GM18508 (cell line): Measurements from ENCODE around the gene SELENOW.
"Not testable (repeated sequence)": the region's sequence is repeated elsewhere in the genome, so short reads cannot be mapped to it uniquely, and the experiment has no call there.

Experiments
- ATAC-seq: cut with Tn5 transposase; IDR thresholded peaks from one replicate; pipeline ENCODE4 v1.9.1; 2021; ENCODE audit warnings: moderate number of reproducible peaks; ENCODE audit not compliant: insufficient read depth, unreplicated experiment

SELENOW gene

DNA sequence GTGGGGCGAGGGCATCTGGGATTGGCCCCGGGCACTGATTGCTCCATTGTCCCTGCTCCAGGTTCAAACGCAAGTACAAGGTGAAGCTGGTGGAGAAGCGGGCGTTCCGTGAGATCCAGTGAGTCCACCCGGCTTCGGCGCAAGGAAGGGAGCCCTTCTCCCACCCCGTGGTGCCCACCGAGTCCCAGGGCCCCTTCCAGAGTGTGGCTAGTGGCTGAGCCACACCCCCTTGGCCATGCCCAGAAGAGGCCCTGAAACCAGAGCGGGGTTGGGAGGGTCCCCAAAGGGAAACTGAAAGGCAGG is 21.9 kb upstream of the SELENOW start:
- ATAC-seq = no peak

DNA sequence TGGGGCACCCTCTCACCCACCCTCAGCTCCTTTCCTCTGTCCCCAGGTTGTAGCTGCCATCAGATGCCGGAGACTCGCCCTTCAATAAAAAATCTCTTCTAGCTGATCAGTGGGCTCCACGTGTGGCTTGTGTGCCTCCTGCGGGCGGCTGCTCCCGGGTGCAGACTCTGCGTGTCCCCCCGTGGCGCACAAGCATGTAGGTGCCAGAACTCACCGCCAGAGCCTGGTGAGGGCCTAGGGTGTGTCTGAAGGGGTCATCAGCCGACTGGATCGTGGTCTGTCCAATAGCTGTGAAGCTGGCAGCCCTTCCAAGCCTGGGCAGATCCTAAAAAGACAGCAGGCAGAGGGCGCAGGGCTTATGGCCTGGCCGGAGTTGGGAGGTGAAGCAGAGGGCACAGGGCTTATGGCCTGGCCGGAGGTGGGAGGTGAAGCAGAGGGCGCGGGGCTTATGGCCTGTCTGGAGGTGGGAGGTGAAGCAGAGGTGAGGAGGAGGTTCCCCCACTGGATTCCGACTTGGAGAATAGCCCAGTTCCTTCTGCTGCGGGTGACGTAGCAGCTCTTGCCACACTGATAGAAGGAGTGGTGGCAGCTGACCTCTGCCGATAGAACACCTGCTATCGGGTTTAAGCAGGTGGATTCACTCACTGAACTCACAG is 21.4 kb upstream of the SELENOW start:
- no peak for ATAC-seq

DNA sequence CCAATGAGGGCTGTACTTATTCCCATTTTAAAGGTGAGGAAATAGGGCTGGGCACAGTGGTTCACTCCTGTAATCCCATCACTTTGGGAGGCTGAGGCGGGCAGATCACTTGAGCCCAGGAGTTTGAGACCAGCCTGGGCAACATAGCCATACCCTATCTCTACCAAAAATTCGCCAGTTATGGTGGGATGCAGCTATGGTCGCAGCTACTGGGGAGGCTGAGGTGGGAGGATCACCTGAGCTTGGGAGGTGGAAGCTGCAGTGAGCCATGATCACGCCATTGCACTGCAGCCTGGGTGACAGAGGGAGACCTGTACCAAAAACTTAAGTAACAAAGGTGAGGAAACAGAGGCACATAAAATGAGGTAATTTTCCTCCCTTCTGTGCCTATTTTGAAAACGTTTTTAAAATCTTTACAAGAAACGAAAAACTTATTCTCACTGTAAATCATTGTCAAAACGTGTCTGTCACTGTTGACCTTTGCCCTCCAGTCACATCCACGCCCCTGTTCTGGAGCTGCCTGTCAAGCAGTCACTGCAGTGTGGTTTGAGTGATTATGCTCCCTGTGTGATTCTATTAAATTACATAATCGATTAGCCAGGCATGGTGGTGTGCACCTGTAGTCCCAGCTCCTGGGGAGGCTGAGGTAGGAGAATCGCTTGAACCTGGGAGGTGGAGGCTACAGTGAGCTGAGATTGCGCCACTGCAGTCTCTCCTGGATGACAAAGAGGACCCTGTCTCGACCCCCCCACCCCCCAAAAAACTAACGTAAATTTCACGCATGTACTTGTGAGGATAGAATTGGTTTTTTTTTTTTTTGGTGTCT is 20.7 kb upstream of the SELENOW start:
- no peak for ATAC-seq

DNA sequence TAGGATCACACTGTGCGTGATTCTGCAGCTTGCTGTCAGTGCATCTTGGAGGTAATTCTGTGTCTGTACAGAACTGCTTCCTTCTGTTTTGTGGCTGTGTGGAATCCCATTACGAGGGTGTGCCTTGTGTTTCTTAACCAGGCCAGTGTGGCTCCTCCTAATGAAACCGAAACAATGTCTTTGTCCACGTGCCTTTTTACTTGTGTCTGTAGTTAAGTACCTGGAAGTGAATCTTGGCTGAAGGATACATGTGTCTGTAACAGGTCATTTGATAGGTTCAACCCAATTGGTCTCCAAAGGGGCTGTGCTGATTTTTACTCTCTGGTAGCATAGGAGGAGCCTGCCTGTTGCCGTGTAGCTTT is 20.1 kb upstream of the SELENOW start:
- ATAC-seq = no peak

- ATAC-seq = no peak
These were observed 17.9 kb upstream of the SELENOW start for GRCh38 chr19:47760632-47760999.

GRCh38 chr19:47761566-47761965 is 16.9 kb upstream of the SELENOW start:
- no peak for ATAC-seq

- ATAC-seq = no peak
These were observed 16.4 kb upstream of the SELENOW start for GRCh38 chr19:47762151-47762550.

- no peak for ATAC-seq
These were observed 15.7 kb upstream of the SELENOW start for GRCh38 chr19:47762615-47763308.

- ATAC-seq = not testable (repeated sequence)
These were observed 13.8 kb upstream of the SELENOW start for GRCh38 chr19:47764705-47765104.

DNA sequence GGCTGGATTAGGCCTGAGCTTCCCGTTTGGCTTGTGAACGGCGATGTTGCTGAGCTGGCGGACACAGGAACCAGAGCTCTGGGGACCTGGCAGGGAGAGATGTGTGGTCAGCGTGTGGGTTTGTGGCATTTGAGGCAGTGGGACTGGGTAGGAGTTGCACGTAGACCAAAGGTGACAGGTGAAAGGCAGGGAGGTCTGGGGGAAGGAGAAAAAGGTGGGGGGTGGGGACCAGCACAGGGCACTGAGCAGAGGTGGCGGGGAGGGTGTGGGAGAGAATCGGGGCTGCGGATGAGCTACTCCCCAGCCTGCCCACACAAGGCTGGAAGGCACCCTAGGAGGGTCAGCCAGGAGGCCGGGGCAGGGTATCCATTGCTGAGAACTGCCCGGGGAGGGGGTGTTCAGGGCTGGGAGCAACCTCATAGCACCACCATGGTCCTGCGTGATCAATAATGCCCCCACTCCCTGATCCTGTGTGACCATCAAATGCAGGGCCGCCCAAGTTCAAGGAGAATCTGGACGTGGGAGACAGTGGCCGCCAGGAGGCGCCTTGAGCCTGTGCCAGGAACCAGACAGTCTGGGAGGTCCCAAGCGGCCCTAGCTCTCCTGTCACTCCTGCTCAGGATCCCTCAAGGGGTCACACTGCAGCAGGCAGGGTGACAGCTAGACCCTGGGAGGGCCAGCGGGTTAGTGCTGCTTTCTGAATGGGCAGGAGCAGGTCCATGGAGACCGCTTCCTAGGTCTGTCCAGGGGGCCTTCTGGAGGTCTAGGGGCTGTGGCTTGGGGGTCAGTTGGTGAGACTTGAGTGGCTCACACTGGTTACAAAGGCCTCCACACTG is 12.8 kb upstream of the SELENOW start:
- ATAC-seq = no peak

GRCh38 chr19:47766359-47766620 is 12.2 kb upstream of the SELENOW start:
- ATAC-seq = no peak

- ATAC-seq = no peak
These were observed 11.8 kb upstream of the SELENOW start for GRCh38 chr19:47766670-47767069.

GRCh38 chr19:47767349-47767748 is 11.2 kb upstream of the SELENOW start:
- no peak for ATAC-seq

GRCh38 chr19:47768604-47769003 is 9.9 kb upstream of the SELENOW start:
- ATAC-seq = no peak

DNA sequence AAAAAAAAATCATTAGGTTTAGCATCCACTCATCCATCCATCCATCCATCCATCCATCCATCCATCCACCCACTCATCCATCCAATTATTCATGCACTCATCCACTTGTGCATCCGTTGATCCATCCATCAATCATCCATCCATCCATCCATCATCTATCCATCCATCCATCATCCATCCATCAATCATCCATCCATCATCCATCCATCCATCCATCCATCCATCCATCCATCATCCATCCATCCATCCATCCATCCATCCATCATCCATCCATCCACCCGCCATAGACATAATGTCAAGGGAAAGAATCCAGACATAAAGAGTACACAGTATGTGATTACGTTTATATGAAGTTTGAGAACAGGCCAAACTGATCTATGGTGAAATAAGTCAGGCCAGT is 9.0 kb upstream of the SELENOW start:
- ATAC-seq = no peak

GRCh38 chr19:47771291-47771690 is 7.2 kb upstream of the SELENOW start:
- not testable (repeated sequence) for ATAC-seq

GRCh38 chr19:47776568-47776967 is 1.9 kb upstream of the SELENOW start:
- no peak for ATAC-seq

DNA sequence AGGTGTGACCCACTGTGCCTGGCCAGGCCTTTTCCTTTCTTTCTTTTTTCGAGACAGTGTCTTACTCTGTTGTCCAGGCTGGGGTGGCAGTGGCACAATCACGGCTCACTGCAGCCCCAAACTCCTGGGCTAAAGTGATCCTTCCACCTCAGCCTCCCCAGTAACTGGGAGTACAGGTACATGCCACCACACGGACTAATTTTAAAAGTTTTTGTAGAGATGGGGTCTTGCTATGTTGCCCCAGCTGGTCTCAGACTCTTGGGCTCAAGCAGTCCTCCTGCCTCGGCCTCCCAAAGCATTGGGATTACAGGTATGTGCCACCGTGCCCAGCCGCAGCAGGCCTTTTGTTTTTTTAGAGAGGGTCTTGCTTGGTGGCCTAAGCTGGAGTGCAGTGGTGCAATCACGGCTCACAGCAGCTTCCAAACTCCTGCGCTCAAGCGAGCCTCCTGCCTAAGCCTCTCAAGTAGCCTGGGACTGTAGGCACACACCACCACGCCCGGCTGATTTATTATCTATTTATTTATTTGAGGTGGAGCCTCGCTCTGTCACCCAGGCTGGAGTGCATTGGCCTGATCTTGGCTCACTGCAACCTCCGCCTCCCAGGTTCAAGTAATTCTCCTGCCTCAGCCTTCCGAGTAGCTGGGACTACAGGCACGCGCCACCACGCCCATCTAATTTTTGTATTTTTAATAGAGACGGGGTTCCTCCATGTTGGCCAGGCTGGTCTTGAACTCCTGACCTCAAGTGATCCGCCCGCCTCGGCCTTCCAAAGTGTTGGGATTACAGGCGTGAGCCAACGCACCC is 1.1 kb upstream of the SELENOW start:
- ATAC-seq = not testable (repeated sequence)

DNA sequence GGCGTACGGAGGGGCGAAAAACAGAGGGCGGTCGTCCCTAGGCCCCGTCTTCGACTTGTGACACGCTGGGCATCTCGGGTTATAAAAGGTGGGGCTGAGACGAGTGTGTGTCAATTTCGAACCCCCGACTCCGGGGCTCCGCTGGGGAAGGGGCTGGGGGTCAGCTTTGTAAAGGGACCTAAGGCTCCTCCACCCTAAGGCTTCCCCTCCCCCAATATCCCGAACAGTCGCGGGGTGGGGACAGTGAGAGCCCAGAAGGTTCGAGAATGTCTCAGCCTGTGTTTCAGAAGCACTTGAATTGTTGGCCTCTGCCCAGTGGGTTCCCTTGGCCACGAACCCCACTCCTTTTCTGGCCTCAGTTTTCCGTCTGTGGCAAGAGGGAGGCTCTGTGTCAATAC is 450 bp downstream of the SELENOW start:
- ATAC-seq = no peak

- ATAC-seq = no peak
These were observed 1.2 kb downstream of the SELENOW start for GRCh38 chr19:47779524-47780214.
